Neuron (in vitro differentiated cells): ENCODE data around the gene SFRP4.

Source experiments
- H2AFZ ChIP-seq: one replicate; pipeline ENCODE4 v1.6.1; 2013; ENCODE audit warnings: low read depth, mild to moderate bottlenecking, inconsistent platforms, low read length, moderate library complexity
- H3K27me3 ChIP-seq: one replicate; pipeline ENCODE4 v1.6.1; 2013; ENCODE audit warnings: low read length; ENCODE audit not compliant: insufficient read depth
- H3K36me3 ChIP-seq: one replicate; pipeline ENCODE4 v1.6.1; 2013; ENCODE audit warnings: low read length; ENCODE audit not compliant: insufficient read depth
- H3K4me1 ChIP-seq: one replicate; pipeline ENCODE4 v1.6.1; 2013; ENCODE audit warnings: low read length; ENCODE audit not compliant: insufficient read depth
- H3K4me3 ChIP-seq: 2 replicates; pipeline ENCODE4 v1.5.1; 2013; ENCODE audit warnings: mild to moderate bottlenecking, low read length, moderate library complexity
- H3K9me3 ChIP-seq: one replicate; pipeline ENCODE4 v1.6.1; 2013; ENCODE audit warnings: low read length

SFRP4 gene

GRCh38 chr7:37943905-37944736 lies 27.5 kb upstream of the SFRP4 start:
- H2AFZ ChIP-seq = no peak overlapping the region
- H3K4me3 ChIP-seq = no peak overlapping the region
- H3K36me3 ChIP-seq = no peaks in the 10 kb centered on the region
- H3K27me3 ChIP-seq = no peaks in the 10 kb centered on the region
- peaks cover 11% of the 10 kb centered on the region for H3K4me1 ChIP-seq
- peaks cover 2% of the 10 kb centered on the region for H3K9me3 ChIP-seq

GRCh38 chr7:37942934-37943610 lies 26.5 kb upstream of the SFRP4 start:
- Histone ChIP-seq H3K9me3 (peaks cover 2% of the 10 kb centered on the region), H2AFZ (peak overlapping the region; percentile 6), H3K36me3 (no peaks in the 10 kb centered on the region), H3K4me3 (no peak overlapping the region), H3K27me3 (no peaks in the 10 kb centered on the region), H3K4me1 (peaks cover 11% of the 10 kb centered on the region)

GRCh38 chr7:37933018-37933566 lies 16.5 kb upstream of the SFRP4 start:
- Histone ChIP-seq H2AFZ (no peak overlapping the region), H3K27me3 (no peaks in the 10 kb centered on the region), H3K4me3 (no peak overlapping the region), H3K36me3 (no peaks in the 10 kb centered on the region), H3K4me1 (no peaks in the 10 kb centered on the region), H3K9me3 (no peaks in the 10 kb centered on the region)

GRCh38 chr7:37932543-37932942 lies 15.9 kb upstream of the SFRP4 start:
- Histone ChIP-seq H3K9me3 (no peaks in the 10 kb centered on the region), H3K36me3 (no peaks in the 10 kb centered on the region), H3K4me1 (no peaks in the 10 kb centered on the region), H3K4me3 (no peak overlapping the region), H2AFZ (no peak overlapping the region), H3K27me3 (no peaks in the 10 kb centered on the region)

GRCh38 chr7:37930226-37930948 lies 13.8 kb upstream of the SFRP4 start:
- no peak overlapping the region for H2AFZ ChIP-seq
- H3K4me3 ChIP-seq = no peak overlapping the region
- H3K4me1 ChIP-seq = no peaks in the 10 kb centered on the region
- H3K27me3 ChIP-seq = no peaks in the 10 kb centered on the region
- H3K9me3 ChIP-seq = no peaks in the 10 kb centered on the region
- no peaks in the 10 kb centered on the region for H3K36me3 ChIP-seq

GRCh38 chr7:37928878-37929277 lies 12.3 kb upstream of the SFRP4 start:
- Histone ChIP-seq H3K36me3 (no peaks in the 10 kb centered on the region), H3K4me3 (no peak overlapping the region), H3K4me1 (no peaks in the 10 kb centered on the region), H3K9me3 (no peaks in the 10 kb centered on the region), H3K27me3 (no peaks in the 10 kb centered on the region), H2AFZ (no peak overlapping the region)

GRCh38 chr7:37927773-37928444 lies 11.3 kb upstream of the SFRP4 start:
- Histone ChIP-seq H3K9me3 (no peaks in the 10 kb centered on the region), H2AFZ (no peak overlapping the region), H3K36me3 (no peaks in the 10 kb centered on the region), H3K27me3 (no peaks in the 10 kb centered on the region), H3K4me3 (no peak overlapping the region), H3K4me1 (no peaks in the 10 kb centered on the region)

- H3K4me1 ChIP-seq = peaks cover 4% of the 10 kb centered on the region
- H3K36me3 ChIP-seq = no peaks in the 10 kb centered on the region
- H3K4me3 ChIP-seq = no peak overlapping the region
- no peaks in the 10 kb centered on the region for H3K9me3 ChIP-seq
- H2AFZ ChIP-seq = no peak overlapping the region
- H3K27me3 ChIP-seq = no peaks in the 10 kb centered on the region
Observed at GRCh38 chr7:37925620-37926019, 9.0 kb upstream of the SFRP4 start.

GRCh38 chr7:37924491-37925041 lies 7.9 kb upstream of the SFRP4 start:
- no peaks in the 10 kb centered on the region for H3K36me3 ChIP-seq
- H3K27me3 ChIP-seq = peaks cover 1% of the 10 kb centered on the region
- peaks cover 4% of the 10 kb centered on the region for H3K4me1 ChIP-seq
- H3K4me3 ChIP-seq = no peak overlapping the region
- no peak overlapping the region for H2AFZ ChIP-seq
- H3K9me3 ChIP-seq = no peaks in the 10 kb centered on the region

- Histone ChIP-seq H2AFZ (no peak overlapping the region), H3K4me1 (peaks cover 4% of the 10 kb centered on the region), H3K4me3 (no peak overlapping the region), H3K36me3 (no peaks in the 10 kb centered on the region), H3K9me3 (no peaks in the 10 kb centered on the region), H3K27me3 (peaks cover 7% of the 10 kb centered on the region)
Observed at GRCh38 chr7:37923996-37924395, 7.4 kb upstream of the SFRP4 start.

GRCh38 chr7:37921876-37922275 lies 5.3 kb upstream of the SFRP4 start:
- Histone ChIP-seq H2AFZ (no peak overlapping the region), H3K27me3 (peaks cover 22% of the 10 kb centered on the region), H3K4me3 (peak overlapping the region; percentile 51), H3K36me3 (no peaks in the 10 kb centered on the region), H3K4me1 (peaks cover 4% of the 10 kb centered on the region), H3K9me3 (no peaks in the 10 kb centered on the region)
